ENCODE measurements around the gene ADGRE2. TPM values are rescaled to one million over a fixed set of nuclear protein-coding genes. Genes with fewer than 3 reads are reported as not detected.
"Not testable (repeated sequence)": the region's sequence is repeated elsewhere in the genome, so short reads cannot be mapped to it uniquely, and the experiment has no call there.

ADGRE2 gene
- total RNA-seq, 1 experiment from 2014 or later = 0.23 TPM

DNA sequence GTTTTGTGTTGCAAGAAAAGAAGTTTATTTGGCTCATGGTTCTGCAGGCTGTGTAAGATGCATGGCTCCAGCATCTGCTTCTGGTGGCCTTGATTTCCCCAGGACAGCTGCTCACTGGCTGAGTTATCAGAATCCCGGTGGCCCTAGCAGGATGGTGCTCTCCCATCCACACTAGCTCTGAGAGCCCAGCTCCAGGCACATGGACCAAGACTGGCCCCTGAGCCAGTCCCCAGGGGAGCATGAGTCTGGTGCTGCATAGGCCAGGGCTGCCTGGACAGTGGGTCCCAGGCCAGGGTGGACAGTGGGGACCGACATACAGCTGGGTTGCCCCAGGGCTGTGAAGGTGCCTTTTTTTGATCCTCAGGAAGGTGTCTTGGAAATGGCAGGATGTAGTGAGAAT is 10.4 kb downstream of the ADGRE2 start:
- TF ChIP-seq CTCF (IDR thresholded peaks at IDR 0.05; ENCODE audit: insufficient read depth in 1 of 2, low read depth in 1 of 2, low read length in 1 of 2, severe bottlenecking in 1 of 2, unreplicated experiment in 1 of 2) = no peak
- peaks cover 4% of the 10 kb centered on the region for H3K27me3 Mint-ChIP-seq (ENCODE audit: insufficient read depth, unreplicated experiment)
- no peaks in the 10 kb centered on the region for H3K9me3 Mint-ChIP-seq (ENCODE audit: unreplicated experiment)
- Histone ChIP-seq H3K4me3 (ENCODE audit: low read depth, low read length) (no peak overlapping the region), H3K9me3 (no peaks in the 10 kb centered on the region), H3K36me3 (ENCODE audit: control insufficient read depth, insufficient read depth, low read length) (no peaks in the 10 kb centered on the region), H3K4me1 (no peaks in the 10 kb centered on the region), H3K27me3 (replicated peaks; ENCODE audit: control insufficient read depth, insufficient read depth, low read length) (no peaks in the 10 kb centered on the region)
- ChIA-PET POLR2A (no interaction called here), CTCF (no interaction called here)
- H3K4me1 Mint-ChIP-seq (ENCODE audit: low read depth, unreplicated experiment) = no peaks in the 10 kb centered on the region
- no TSS peak for BruUV-seq (replicated peaks)
- no peak for DNase-seq
- no peak overlapping the region for H3K27ac Mint-ChIP-seq (ENCODE audit: unreplicated experiment)
- intact Hi-C loops (cut with micrococcal nuclease; ENCODE audit: unreplicated experiment) = no loop called here
- H3K36me3 Mint-ChIP-seq (ENCODE audit: insufficient read depth, unreplicated experiment) = no peaks in the 10 kb centered on the region
- H3K4me3 Mint-ChIP-seq (ENCODE audit: unreplicated experiment) = no peak overlapping the region

GRCh38 chr19:14767466-14767971 is 10.8 kb downstream of the ADGRE2 start:
- no peak for TF ChIP-seq CTCF (IDR thresholded peaks at IDR 0.05; ENCODE audit: insufficient read depth in 1 of 2, low read depth in 1 of 2, low read length in 1 of 2, severe bottlenecking in 1 of 2, unreplicated experiment in 1 of 2)
- intact Hi-C loops (cut with micrococcal nuclease; ENCODE audit: unreplicated experiment) = no loop called here
- H3K36me3 Mint-ChIP-seq (ENCODE audit: insufficient read depth, unreplicated experiment) = no peaks in the 10 kb centered on the region
- no peak overlapping the region for H3K4me3 Mint-ChIP-seq (ENCODE audit: unreplicated experiment)
- Histone ChIP-seq H3K4me1 (no peaks in the 10 kb centered on the region), H3K36me3 (ENCODE audit: control insufficient read depth, insufficient read depth, low read length) (no peaks in the 10 kb centered on the region), H3K4me3 (ENCODE audit: low read depth, low read length) (no peak overlapping the region), H3K27me3 (replicated peaks; ENCODE audit: control insufficient read depth, insufficient read depth, low read length) (no peaks in the 10 kb centered on the region), H3K9me3 (no peaks in the 10 kb centered on the region)
- H3K4me1 Mint-ChIP-seq (ENCODE audit: low read depth, unreplicated experiment) = no peaks in the 10 kb centered on the region
- no TSS peak for BruUV-seq (replicated peaks)
- DNase-seq = no peak
- ChIA-PET POLR2A (no interaction called here), CTCF (no interaction called here)
- H3K9me3 Mint-ChIP-seq (ENCODE audit: unreplicated experiment) = no peaks in the 10 kb centered on the region
- no peak overlapping the region for H3K27ac Mint-ChIP-seq (ENCODE audit: unreplicated experiment)
- H3K27me3 Mint-ChIP-seq (ENCODE audit: insufficient read depth, unreplicated experiment) = peaks cover 4% of the 10 kb centered on the region

- intact Hi-C loops (cut with micrococcal nuclease; ENCODE audit: unreplicated experiment); H3K27me3 Mint-ChIP-seq (ENCODE audit: insufficient read depth, unreplicated experiment); POLR2A ChIA-PET; H3K27me3 ChIP-seq (replicated peaks; ENCODE audit: control insufficient read depth, insufficient read depth, low read length); H3K36me3 Mint-ChIP-seq (ENCODE audit: insufficient read depth, unreplicated experiment); H3K9me3 Mint-ChIP-seq (ENCODE audit: unreplicated experiment); H3K36me3 ChIP-seq (ENCODE audit: control insufficient read depth, insufficient read depth, low read length); DNase-seq; H3K4me3 Mint-ChIP-seq (ENCODE audit: unreplicated experiment); H3K4me1 ChIP-seq; H3K9me3 ChIP-seq; H3K4me1 Mint-ChIP-seq (ENCODE audit: low read depth, unreplicated experiment); H3K27ac Mint-ChIP-seq (ENCODE audit: unreplicated experiment); H3K4me3 ChIP-seq (ENCODE audit: low read depth, low read length); CTCF ChIA-PET; BruUV-seq (replicated peaks): not testable (repeated sequence)
Measured at GRCh38 chr19:14765841-14766240, 12.5 kb downstream of the ADGRE2 start.

DNA sequence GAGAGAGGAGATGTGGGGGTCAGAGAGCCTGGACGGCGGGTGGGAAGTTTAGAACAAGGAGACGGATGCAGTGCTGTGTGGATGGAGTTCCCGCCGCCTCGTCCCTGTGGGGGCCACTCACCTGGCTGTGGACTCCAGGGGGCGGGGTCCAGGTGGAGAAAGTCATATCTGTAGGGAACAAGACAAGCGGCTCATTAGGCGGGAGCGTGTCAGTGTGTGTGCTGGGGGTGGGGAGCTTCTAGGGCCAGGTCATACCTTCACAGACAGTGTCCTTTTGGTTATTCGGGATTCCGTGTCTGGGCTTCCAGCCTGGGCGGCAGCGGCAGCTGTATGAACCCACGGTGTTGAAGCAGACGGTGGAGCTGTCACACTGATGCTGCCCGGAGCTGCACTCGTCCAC is 13.0 kb downstream of the ADGRE2 start:
- H3K27me3 Mint-ChIP-seq (ENCODE audit: insufficient read depth, unreplicated experiment); H3K27me3 ChIP-seq (replicated peaks; ENCODE audit: control insufficient read depth, insufficient read depth, low read length); BruUV-seq (replicated peaks); H3K9me3 Mint-ChIP-seq (ENCODE audit: unreplicated experiment); H3K9me3 ChIP-seq; H3K4me3 Mint-ChIP-seq (ENCODE audit: unreplicated experiment); H3K36me3 Mint-ChIP-seq (ENCODE audit: insufficient read depth, unreplicated experiment); DNase-seq; H3K36me3 ChIP-seq (ENCODE audit: control insufficient read depth, insufficient read depth, low read length); H3K4me1 Mint-ChIP-seq (ENCODE audit: low read depth, unreplicated experiment); POLR2A ChIA-PET; intact Hi-C loops (cut with micrococcal nuclease; ENCODE audit: unreplicated experiment); H3K4me1 ChIP-seq; H3K4me3 ChIP-seq (ENCODE audit: low read depth, low read length); H3K27ac Mint-ChIP-seq (ENCODE audit: unreplicated experiment); CTCF ChIA-PET: not testable (repeated sequence)
